NCI-H1436 treated with DMSO at 0.1 percent for 48 hours (cell line): ENCODE measurements around the gene FRAS1.
"Not testable (repeated sequence)": the region's sequence is repeated elsewhere in the genome, so short reads cannot be mapped to it uniquely, and the experiment has no call there.

Experiments used
- DNase-seq: peaks from one replicate; lab custom pipeline; 2025; lab: John Stamatoyannopoulos, UW

Gene FRAS1

GRCh38 chr4:78057600-78058550, 752 bp downstream of the FRAS1 start:
- no peak for DNase-seq

- DNase-seq = no peak
Observed at GRCh38 chr4:78058591-78059523, 1.7 kb downstream of the FRAS1 start.

GRCh38 chr4:78059524-78059889, 2.4 kb downstream of the FRAS1 start:
- DNase-seq = peak; percentile 75

GRCh38 chr4:78059938-78060337, 2.8 kb downstream of the FRAS1 start:
- DNase-seq = no peak

DNA sequence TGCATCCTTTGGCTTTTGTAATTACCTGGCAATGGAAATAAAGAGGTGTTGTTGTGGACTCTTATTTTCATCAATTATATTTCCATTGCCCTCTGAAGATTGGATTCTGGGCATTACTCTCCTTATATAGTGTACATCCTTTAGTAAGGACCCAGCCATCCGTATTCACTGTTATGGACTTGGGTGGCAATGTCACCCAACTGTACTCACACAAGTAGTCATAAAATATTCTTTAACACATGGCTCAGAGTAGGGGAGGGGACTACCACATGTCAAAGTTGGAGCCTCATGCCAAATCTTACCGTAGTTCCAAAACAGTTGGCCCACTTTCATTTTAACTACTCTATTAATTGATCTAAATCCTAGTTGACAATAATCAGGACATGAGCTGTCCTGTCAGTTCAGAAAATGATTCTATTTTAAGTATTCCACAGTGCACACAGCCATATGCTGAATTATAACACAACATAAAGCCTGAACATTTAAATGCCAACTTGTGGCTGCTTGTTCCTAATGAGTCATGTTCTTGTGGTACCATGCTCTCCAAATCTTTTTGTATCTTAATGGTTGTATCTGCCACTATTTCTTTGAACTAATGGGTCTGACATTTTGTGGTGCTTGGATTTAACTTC, 4.9 kb downstream of the FRAS1 start:
- DNase-seq = no peak

DNA sequence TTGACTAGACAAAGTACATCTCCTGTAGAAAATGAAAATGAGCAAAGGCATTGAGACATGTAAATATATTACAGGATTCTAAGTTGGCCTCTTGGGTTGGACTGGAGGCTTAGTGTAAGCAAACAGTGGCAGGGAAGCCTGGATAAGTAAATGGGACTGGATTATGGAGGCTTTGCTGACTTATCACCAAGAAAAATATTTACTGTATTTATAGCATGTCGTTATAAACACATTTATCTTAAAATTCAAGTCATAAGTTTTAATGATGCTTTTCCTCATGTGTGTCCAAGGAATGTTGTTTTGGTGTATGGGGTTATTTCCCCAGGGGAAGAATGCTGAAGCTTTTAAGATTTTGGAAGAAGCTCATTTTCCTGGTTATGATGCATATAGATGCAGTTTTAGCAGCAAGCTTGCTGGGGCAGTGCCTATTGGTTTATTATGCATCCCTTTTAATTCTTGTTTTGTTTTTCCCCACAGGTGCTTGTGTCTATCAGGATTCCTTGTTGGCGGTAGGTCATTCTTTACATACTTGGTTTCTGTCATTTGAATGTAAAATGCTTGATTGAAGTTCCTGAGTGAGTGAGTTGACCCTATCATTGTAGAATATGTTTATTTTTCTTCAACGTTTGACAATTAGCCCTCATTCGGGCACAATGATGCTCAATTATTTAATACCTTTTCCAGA, 8.5 kb downstream of the FRAS1 start:
- DNase-seq = no peak

- no peak for DNase-seq
Observed at GRCh38 chr4:78068481-78068880, 11.4 kb downstream of the FRAS1 start.

DNA sequence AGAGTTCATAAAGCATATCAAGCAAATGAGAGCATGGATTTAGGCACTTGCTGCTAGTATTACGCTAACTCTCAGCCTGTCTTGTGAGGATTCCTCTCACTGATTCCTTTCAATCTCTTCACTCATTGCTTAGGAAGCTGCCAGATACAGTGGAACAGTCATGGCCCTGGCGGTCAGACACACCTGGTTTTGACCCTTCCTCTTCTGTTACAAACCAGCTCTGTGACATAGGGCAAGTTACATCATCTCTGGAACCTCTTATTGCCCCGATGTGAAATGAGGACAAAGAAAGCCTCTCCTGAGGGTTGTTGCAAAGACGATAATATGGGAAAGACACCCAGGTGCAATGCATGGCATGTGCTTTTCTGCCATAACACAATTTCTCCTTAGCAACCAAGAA, 12.2 kb downstream of the FRAS1 start:
- DNase-seq = no peak

- DNase-seq = no peak
Observed at GRCh38 chr4:78069859-78070258, 12.7 kb downstream of the FRAS1 start.

DNA sequence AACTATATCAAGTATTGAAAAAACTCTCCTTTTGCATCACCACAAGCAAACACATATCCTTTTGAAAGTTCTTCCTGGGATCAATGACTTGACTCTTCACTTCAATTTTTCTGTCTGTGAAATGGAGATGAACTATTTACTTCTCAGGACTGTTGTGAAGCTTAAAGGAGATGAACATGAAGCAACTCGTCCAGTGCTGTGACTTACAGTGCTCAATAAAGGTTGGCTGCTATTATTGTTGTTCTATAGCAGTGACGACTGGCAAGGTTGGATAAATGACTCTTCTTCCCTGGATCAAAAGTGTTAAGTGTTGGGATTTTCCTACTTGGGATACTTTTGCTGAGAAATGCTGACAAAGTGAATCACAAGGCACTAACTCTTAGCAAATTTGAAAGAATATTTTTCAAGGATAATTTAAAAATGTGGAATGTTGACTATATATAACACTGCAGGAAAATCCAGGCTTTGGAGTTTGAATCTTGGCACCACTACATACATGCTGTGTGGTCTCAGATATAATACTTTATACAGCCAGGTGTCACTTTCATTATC, 13.7 kb downstream of the FRAS1 start:
- DNase-seq = no peak

GRCh38 chr4:78074759-78075158, 17.6 kb downstream of the FRAS1 start:
- no peak for DNase-seq

- no peak for DNase-seq
Observed at GRCh38 chr4:78075986-78076385, 18.9 kb downstream of the FRAS1 start.

GRCh38 chr4:78078101-78078500, 21.0 kb downstream of the FRAS1 start:
- DNase-seq = no peak

GRCh38 chr4:78079726-78080430, 22.8 kb downstream of the FRAS1 start:
- DNase-seq = peak; percentile 72

DNA sequence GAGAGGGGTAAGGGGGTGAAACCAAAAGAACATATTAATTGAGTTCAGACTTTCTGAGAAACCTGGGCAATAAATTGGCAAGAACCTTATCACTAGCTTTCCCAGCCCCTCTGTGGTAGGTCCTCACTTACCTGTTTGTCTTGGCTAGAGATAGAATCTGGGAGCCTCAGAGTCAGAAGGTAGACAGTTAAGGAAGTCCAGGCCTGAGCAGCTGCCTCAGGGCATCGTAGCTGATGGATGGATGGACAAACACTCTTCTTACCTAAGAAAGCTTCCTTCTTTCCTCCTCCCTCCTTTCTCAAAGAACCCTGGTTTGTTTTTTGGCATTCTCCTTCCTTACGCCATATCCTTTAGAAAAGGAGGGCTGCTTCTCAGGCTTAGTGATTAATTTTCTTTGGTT, 24.4 kb downstream of the FRAS1 start:
- DNase-seq = no peak

GRCh38 chr4:78083035-78083434, 25.9 kb downstream of the FRAS1 start:
- DNase-seq = no peak

GRCh38 chr4:78091534-78091933, 34.4 kb downstream of the FRAS1 start:
- no peak for DNase-seq

GRCh38 chr4:78092350-78092749, 35.2 kb downstream of the FRAS1 start:
- DNase-seq = not testable (repeated sequence)

DNA sequence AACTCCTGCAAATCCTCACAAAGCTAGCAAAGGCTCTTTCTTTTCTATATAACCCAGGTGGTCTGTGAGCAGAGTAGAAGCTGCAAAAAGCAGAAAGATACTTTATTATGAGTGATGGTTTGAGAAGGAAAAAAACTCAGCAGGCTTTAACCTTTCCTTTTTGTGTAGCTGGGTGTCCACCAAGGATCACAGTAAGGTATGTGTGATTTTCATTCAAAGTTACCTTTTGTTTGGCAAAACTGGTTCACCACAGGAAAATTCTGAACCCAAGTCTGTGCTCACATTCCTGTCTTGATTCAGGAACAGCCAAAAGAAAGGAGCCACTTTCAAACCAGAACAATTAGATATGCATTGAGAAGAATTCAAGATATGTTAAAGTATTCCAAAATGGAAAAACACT, 35.7 kb downstream of the FRAS1 start:
- DNase-seq = no peak

GRCh38 chr4:78095081-78095480, 38.0 kb downstream of the FRAS1 start:
- no peak for DNase-seq

DNA sequence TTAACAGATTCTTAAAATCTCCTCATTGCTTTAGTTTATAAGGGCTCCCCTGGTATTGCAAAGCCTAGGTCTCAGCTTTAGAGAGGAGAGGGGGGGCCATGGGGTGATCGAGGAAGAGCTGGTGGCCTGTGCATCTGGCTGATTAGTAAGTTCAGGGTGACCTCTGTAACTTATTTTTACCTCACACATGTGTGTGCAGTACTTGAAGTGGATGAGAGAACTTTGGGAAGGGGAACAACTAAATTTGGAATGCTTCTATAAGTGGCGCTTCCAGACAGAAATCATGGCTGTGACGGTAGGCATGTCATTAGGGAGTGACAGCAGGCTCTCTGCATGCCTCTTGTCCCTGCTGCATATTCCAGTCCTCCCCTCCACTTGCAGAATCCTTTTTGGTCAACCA, 41.9 kb downstream of the FRAS1 start:
- DNase-seq = no peak
